ENCODE results near the gene PCOLCE2.

DNA sequence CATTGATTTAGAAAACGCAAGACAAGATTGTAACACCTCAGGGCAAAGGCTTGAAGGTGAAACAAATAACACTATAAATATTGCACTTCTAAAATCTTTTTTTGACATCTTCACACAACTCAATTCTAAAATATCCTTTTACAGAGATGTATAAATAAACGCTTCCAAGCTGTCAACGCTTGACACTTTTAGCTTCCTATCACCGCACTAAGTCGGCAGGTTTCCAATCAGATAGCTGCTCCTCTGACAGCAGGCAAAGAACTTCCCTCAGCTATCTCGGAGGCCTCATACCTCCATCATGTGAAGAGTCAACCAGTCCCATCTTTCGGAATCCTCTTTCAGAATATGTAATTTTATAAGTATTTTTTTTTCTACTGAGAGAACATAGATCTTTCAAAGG, 71.0 kb downstream of the PCOLCE2 start:
- no peak for TF ChIP-seq EZH2 (IDR thresholded peaks at IDR 0.05; ENCODE audit: insufficient read depth, poor library complexity, severe bottlenecking)
- no peak for TF ChIP-seq EZH2phosphoT487 (IDR thresholded peaks at IDR 0.05; ENCODE audit: insufficient read depth, low read depth)

Data from GM23248 (cell line).